ENCODE measurements around the gene CCDC197.
A peak's percentile ranks its signal among the peaks of the same experiment; 100 is the strongest.

The CCDC197 gene

GRCh38 chr14:93961620-93962019 lies 35.5 kb upstream of the CCDC197 start:
- DNase-seq (ENCODE audit: low read depth), result no peak

- no peak for DNase-seq (ENCODE audit: low read depth)
Measured at GRCh38 chr14:93962701-93963601, 34.1 kb upstream of the CCDC197 start.

- no peak for DNase-seq (ENCODE audit: low read depth)
Measured at GRCh38 chr14:93963692-93964091, 33.4 kb upstream of the CCDC197 start.

- no peak for DNase-seq (ENCODE audit: low read depth)
Measured at GRCh38 chr14:93964281-93964680, 32.8 kb upstream of the CCDC197 start.

- no peak for DNase-seq (ENCODE audit: low read depth)
Measured at GRCh38 chr14:93964820-93965286, 32.2 kb upstream of the CCDC197 start.

- no peak for DNase-seq (ENCODE audit: low read depth)
Measured at GRCh38 chr14:93965287-93965821, 31.7 kb upstream of the CCDC197 start.

- DNase-seq (ENCODE audit: low read depth), result no peak
Measured at GRCh38 chr14:93965946-93966474, 31.1 kb upstream of the CCDC197 start.

- DNase-seq (ENCODE audit: low read depth), result no peak
Measured at GRCh38 chr14:93967637-93968250, 29.4 kb upstream of the CCDC197 start.

- no peak for DNase-seq (ENCODE audit: low read depth)
Measured at GRCh38 chr14:93969082-93969828, 27.8 kb upstream of the CCDC197 start.

GRCh38 chr14:93970585-93970964 lies 26.5 kb upstream of the CCDC197 start:
- DNase-seq (ENCODE audit: low read depth), result peak; percentile 63

- no peak for DNase-seq (ENCODE audit: low read depth)
Measured at GRCh38 chr14:93970965-93971634, 26.0 kb upstream of the CCDC197 start.

- DNase-seq (ENCODE audit: low read depth), result no peak
Measured at GRCh38 chr14:93971635-93972027, 25.5 kb upstream of the CCDC197 start.

GRCh38 chr14:93972618-93973205 lies 24.4 kb upstream of the CCDC197 start:
- DNase-seq (ENCODE audit: low read depth), result no peak

GRCh38 chr14:93973607-93974006 lies 23.5 kb upstream of the CCDC197 start:
- no peak for DNase-seq (ENCODE audit: low read depth)

- DNase-seq (ENCODE audit: low read depth), result no peak
Measured at GRCh38 chr14:93974299-93974698, 22.8 kb upstream of the CCDC197 start.

- DNase-seq (ENCODE audit: low read depth), result no peak
Measured at GRCh38 chr14:93974833-93975232, 22.3 kb upstream of the CCDC197 start.

- no peak for DNase-seq (ENCODE audit: low read depth)
Measured at GRCh38 chr14:93975791-93976476, 21.2 kb upstream of the CCDC197 start.

- DNase-seq (ENCODE audit: low read depth), result no peak
Measured at GRCh38 chr14:93976477-93977057, 20.5 kb upstream of the CCDC197 start, which contains the start of gene ASB2. Gene ASB2 (minus strand): TSS chr14:93976570. CDS start chr14:93964539, 12,031 bp downstream.

GRCh38 chr14:93977171-93977570 lies 19.9 kb upstream of the CCDC197 start:
- no peak for DNase-seq (ENCODE audit: low read depth)
